Measurements from ENCODE around the gene SDHA. TPM values are rescaled to one million over a fixed set of nuclear protein-coding genes. Genes with fewer than 3 reads are reported as not detected.

Gene SDHA
- total RNA-seq, 2 donors from 2014 or later: 66.7 to 99.1 TPM

DNA sequence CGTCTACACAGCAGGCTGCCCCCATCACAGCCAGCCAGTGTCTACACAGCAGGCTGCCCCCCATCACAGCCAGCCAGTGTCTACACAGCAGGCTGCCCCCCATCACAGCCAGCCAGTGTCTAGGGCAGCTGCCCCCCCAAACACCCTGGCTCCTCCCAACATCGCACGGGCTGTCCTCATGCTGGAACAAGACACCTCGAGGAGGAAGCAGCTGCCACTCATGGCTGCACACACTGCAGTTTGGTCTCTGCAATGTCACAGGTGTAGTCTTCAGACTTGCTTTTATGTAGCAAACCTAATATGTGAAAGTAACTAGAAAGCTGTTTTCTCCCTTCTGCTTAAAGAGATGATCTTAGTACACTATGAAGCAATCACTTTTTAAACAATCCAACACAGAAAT lies 17.1 kb upstream of the SDHA start:
- TF ChIP-seq POLR2A (IDR thresholded peaks at IDR 0.05): no peak
- TF ChIP-seq, protein P1, sequence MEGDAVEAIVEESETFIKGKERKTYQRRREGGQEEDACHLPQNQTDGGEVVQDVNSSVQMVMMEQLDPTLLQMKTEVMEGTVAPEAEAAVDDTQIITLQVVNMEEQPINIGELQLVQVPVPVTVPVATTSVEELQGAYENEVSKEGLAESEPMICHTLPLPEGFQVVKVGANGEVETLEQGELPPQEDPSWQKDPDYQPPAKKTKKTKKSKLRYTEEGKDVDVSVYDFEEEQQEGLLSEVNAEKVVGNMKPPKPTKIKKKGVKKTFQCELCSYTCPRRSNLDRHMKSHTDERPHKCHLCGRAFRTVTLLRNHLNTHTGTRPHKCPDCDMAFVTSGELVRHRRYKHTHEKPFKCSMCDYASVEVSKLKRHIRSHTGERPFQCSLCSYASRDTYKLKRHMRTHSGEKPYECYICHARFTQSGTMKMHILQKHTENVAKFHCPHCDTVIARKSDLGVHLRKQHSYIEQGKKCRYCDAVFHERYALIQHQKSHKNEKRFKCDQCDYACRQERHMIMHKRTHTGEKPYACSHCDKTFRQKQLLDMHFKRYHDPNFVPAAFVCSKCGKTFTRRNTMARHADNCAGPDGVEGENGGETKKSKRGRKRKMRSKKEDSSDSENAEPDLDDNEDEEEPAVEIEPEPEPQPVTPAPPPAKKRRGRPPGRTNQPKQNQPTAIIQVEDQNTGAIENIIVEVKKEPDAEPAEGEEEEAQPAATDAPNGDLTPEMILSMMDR (IDR thresholded peaks at IDR 0.05): no peak
- TF ChIP-seq POLR2AphosphoS5 (IDR thresholded peaks at IDR 0.05): no peak
- Histone ChIP-seq H3K27me3 (replicated peaks; ENCODE audit: insufficient read depth) (no peaks in the 10 kb centered on the region), H3K36me3 (no peaks in the 10 kb centered on the region), H3K4me1 (replicated peaks) (no peaks in the 10 kb centered on the region), H3K9me3 (no peaks in the 10 kb centered on the region), H3K27ac (no peak overlapping the region), H3K4me3 (no peak overlapping the region)
- 61% methylated on average over 4 of the region's 4 CpGs for WGBS
- DNase-seq (ENCODE audit: low spot score): no peak
- intact Hi-C loops (cut with DNase I): no loop called here

DNA sequence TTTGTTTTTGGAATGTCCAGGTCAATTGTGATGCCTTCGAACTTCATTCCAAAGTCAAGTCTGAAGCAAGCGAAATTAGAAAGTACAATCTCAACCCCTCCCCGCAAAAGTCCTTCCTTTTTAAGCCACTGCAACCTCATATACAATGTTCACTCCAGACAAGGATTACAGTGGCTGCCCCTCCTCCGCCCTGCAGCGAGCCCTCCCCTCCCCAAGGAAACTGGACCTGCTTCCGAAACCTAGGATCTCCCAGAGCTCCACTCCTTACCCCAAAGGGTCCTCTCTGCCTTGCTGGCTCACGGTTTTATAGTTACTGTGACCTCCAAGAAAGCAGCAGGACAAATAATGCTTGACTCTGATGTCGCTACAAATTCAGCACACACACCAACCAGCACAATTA lies 16.4 kb upstream of the SDHA start:
- no peak for DNase-seq (ENCODE audit: low spot score)
- Histone ChIP-seq H3K27ac (no peak overlapping the region), H3K36me3 (no peaks in the 10 kb centered on the region), H3K4me1 (replicated peaks) (no peaks in the 10 kb centered on the region), H3K9me3 (no peaks in the 10 kb centered on the region), H3K4me3 (no peak overlapping the region), H3K27me3 (replicated peaks; ENCODE audit: insufficient read depth) (no peaks in the 10 kb centered on the region)
- TF ChIP-seq, protein P1 (IDR thresholded peaks at IDR 0.05): no peak
- no peak for TF ChIP-seq POLR2AphosphoS5 (IDR thresholded peaks at IDR 0.05)
- TF ChIP-seq POLR2A (IDR thresholded peaks at IDR 0.05): no peak
- intact Hi-C loops (cut with DNase I): no loop called here
- 92% methylated on average over 8 of the region's 8 CpGs for WGBS

DNA sequence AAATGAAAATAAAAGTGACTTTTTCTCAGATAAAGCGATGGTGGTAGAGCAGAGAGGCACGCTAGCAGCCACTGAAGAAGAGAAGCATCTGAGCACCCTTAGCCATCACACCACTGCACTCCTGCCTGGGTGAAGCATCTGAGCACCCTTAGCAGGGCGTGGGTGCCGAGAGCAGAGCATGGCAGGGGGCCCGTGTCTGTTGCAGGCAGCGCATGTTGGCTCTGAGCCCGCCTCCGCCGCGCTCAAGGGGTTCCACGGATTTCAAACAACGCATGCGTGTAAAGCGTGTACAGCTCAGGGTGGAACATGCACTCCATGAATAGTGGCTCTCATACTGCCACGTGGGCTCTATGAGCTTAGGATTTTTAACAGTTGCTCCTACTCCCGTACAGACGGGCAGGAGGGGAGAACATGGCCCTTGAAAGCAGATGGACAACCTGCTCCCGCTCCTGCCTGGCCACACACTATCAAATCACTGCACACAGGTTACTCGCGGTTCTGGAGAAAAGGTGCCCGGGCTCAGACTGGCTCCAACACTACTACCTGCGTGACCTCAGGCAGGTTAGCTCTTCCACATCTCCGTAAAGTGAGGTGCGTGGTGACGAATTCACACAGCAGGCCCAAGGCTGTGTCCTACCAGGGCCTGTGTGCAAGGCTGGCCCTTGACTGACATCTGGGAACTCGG lies 14.7 kb upstream of the SDHA start:
- H3K27ac ChIP-seq: no peak overlapping the region
- H3K27me3 ChIP-seq (replicated peaks; ENCODE audit: insufficient read depth): no peaks in the 10 kb centered on the region
- intact Hi-C loops (cut with DNase I): no loop called here
- no peak for DNase-seq (ENCODE audit: low spot score)
- WGBS: 94% methylated on average over 26 of the region's 26 CpGs
- H3K9me3 ChIP-seq: no peaks in the 10 kb centered on the region
- H3K36me3 ChIP-seq: no peaks in the 10 kb centered on the region
- TF ChIP-seq POLR2AphosphoS5 (IDR thresholded peaks at IDR 0.05): no peak
- TF ChIP-seq, protein P1 (IDR thresholded peaks at IDR 0.05): no peak
- no peak for TF ChIP-seq POLR2A (IDR thresholded peaks at IDR 0.05)
- no peak overlapping the region for H3K4me3 ChIP-seq
- H3K4me1 ChIP-seq (replicated peaks): no peaks in the 10 kb centered on the region

DNA sequence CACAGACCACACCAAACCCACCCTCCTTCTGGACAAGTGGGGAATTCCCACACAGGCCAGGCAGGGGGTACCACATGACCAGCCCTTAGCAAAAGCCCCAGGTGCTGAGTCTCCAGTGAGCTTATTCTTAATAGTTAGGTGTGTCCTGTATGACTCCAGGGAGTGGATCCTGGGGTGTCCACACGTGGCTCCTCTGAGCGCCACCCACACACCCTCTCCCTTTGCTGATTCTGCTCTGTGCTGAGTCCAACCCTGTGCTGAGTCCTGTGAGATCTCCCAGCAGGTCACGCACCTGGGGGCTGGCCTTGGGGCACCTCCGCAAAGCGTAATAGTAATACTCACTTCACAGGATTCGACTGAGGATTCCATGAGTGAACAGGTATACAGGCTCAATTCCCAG lies 14.1 kb upstream of the SDHA start:
- TF ChIP-seq POLR2A (IDR thresholded peaks at IDR 0.05) (no peak), POLR2AphosphoS5 (IDR thresholded peaks at IDR 0.05) (no peak)
- TF ChIP-seq, protein P1 (IDR thresholded peaks at IDR 0.05): no peak
- Histone ChIP-seq H3K27ac (no peak overlapping the region), H3K4me1 (replicated peaks) (no peaks in the 10 kb centered on the region), H3K9me3 (no peaks in the 10 kb centered on the region), H3K4me3 (no peak overlapping the region), H3K36me3 (no peaks in the 10 kb centered on the region), H3K27me3 (replicated peaks; ENCODE audit: insufficient read depth) (no peaks in the 10 kb centered on the region)
- 94% methylated on average over 6 of the region's 6 CpGs for WGBS
- DNase-seq (ENCODE audit: low spot score): no peak
- intact Hi-C loops (cut with DNase I): no loop called here

DNA sequence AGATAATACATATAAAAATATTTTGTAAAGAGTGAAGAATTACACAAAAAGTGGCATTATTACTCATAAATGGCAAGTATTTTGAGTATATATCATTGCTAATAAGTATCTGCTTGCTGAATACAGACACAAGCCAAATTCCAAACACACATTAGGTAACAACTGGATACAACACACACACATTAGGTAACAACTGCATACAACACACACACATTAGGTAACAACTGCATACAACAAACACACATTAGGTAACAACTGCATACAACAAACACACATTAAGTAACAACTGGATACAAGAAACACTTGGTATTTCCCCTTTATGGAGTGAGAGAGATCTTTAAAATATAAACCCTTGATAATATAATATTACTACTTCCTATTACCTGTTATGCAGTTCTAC lies 13.7 kb upstream of the SDHA start:
- Histone ChIP-seq H3K27me3 (replicated peaks; ENCODE audit: insufficient read depth) (no peaks in the 10 kb centered on the region), H3K4me3 (no peak overlapping the region), H3K9me3 (no peaks in the 10 kb centered on the region), H3K27ac (no peak overlapping the region), H3K36me3 (no peaks in the 10 kb centered on the region), H3K4me1 (replicated peaks) (no peaks in the 10 kb centered on the region)
- no peak for DNase-seq (ENCODE audit: low spot score)
- TF ChIP-seq, protein P1 (IDR thresholded peaks at IDR 0.05): no peak
- intact Hi-C loops (cut with DNase I): no loop called here
